ENCODE results near the gene FUZ. TPM values are rescaled to one million over a fixed set of nuclear protein-coding genes. Genes with fewer than 3 reads are reported as not detected.
A peak's percentile ranks its signal among the peaks of the same experiment; 100 is the strongest.

The FUZ gene
- total and polyA plus RNA-seq, 2 of the 8 experiments (the other 6 are each of a cell fraction or from before 2014, with no cell fraction given) = 28.4 to 33.9 TPM

- no peak overlapping the region for H2BK120ac ChIP-seq (replicated peaks; ENCODE audit: low read depth, low read length)
- POLR2A ChIA-PET (ENCODE audit: partially characterized antibody) = interaction anchor here (1.1 to 2.0 kb wide), 5 partner anchors 9 to 269 kb away, joined by 3 to 9 read pairs (median 3); partner anchors contain the start of genes AP2A1 and CPT1C
- TF ChIP-seq KDM1A (IDR thresholded peaks at IDR 0.05; ENCODE audit: borderline replicate concordance, low read length) = no peak
- TF ChIP-seq CTCF (IDR thresholded peaks at IDR 0.05; ENCODE audit: control extremely low read depth in 1 of 3, insufficient read depth in 1 of 3, low read depth in 1 of 3, low read length in 3 of 3) = no peak
- no peak for TF ChIP-seq CBX8 (IDR thresholded peaks at IDR 0.05; ENCODE audit: borderline replicate concordance, low read depth, low read length)
- no peak for TF ChIP-seq POLR2AphosphoS5 (IDR thresholded peaks at IDR 0.05; ENCODE audit: low read depth, low read length)
- no peak for TF ChIP-seq CEBPB (IDR thresholded peaks at IDR 0.05; ENCODE audit: low read depth, low read length)
- no peak for TF ChIP-seq EGR1 (IDR thresholded peaks at IDR 0.05; ENCODE audit: borderline replicate concordance, low read depth, low read length)
- TF ChIP-seq ATF2 (IDR thresholded peaks at IDR 0.05; ENCODE audit: low read length) = no peak
- TF ChIP-seq BCL11A (IDR thresholded peaks at IDR 0.05; ENCODE audit: low read depth in 2 of 2, low read length in 2 of 2) = no peak
- no peak for TF ChIP-seq TEAD4 (IDR thresholded peaks at IDR 0.05; ENCODE audit: low read depth, low read length)
Measured at GRCh38 chr19:49758292-49758691, 54.8 kb downstream of the FUZ start.

More at GRCh38 chr19:49758292-49758691, 54.8 kb downstream of the FUZ start:
- Histone ChIP-seq H3K56ac (replicated peaks; ENCODE audit: insufficient read length, low read depth, low read length) (no peak overlapping the region), H3K36me3 (ENCODE audit: control insufficient read depth in 2 of 4, insufficient read depth in 4 of 4, low read length in 3 of 4) (no peaks in the 10 kb centered on the region), H3K23ac (ENCODE audit: insufficient read length) (no peak overlapping the region), H4K5ac (ENCODE audit: insufficient read length, low read depth, low read length) (no peak overlapping the region), H2AFZ (ENCODE audit: low read length) (0 out of 2 replicates have a peak overlapping the region, but pooled peaks have one; percentile 42), H2BK5ac (ENCODE audit: low read depth, low read length) (no peak overlapping the region), H3K27me3 (replicated peaks in 1 of 4; ENCODE audit: control insufficient read depth in 3 of 4, extremely low read depth in 1 of 4, insufficient read depth in 3 of 4, low read length in 3 of 4) (no peaks in the 10 kb centered on the region), H4K91ac (replicated peaks; ENCODE audit: insufficient read length, low read length) (no peak overlapping the region), H3K4me3 (ENCODE audit: extremely low read depth in 1 of 4, insufficient read depth in 2 of 4, low read depth in 3 of 4, low read length in 4 of 4) (no peak overlapping the region), H3K4me2 (ENCODE audit: insufficient read depth in 1 of 2, low read depth in 2 of 2, low read length in 2 of 2) (no peak overlapping the region), H3K4me1 (replicated peaks in 1 of 4; ENCODE audit: control insufficient read depth in 3 of 4, insufficient read depth in 4 of 4, low read length in 3 of 4) (peaks cover 0 to 6% (median 3%) of the 10 kb centered on the region in 4 experiments; a peak in 3 of 7 replicates), H4K8ac (ENCODE audit: extremely low read depth, insufficient read depth, low read length) (peak overlapping the region; percentile 41; the same call in 1 of the 2 replicates), H3K79me1 (ENCODE audit: low read depth, low read length) (no peaks in the 10 kb centered on the region), H2BK15ac (ENCODE audit: low read length) (peak overlapping the region; percentile 81; the same call in 1 of the 2 replicates), H3K14ac (ENCODE audit: insufficient read length) (no peak overlapping the region), H3K18ac (ENCODE audit: extremely low read depth, low read length) (no peak overlapping the region), H3K79me2 (ENCODE audit: control insufficient read depth in 1 of 2, insufficient read depth in 2 of 2, low read length in 2 of 2) (no peaks in the 10 kb centered on the region), H3K23me2 (ENCODE audit: low read depth, low read length) (peaks cover 2% of the 10 kb centered on the region; the same call in 1 of the 2 replicates), H3K4ac (replicated peaks; ENCODE audit: insufficient read length, low read depth, low read length) (no peak overlapping the region), H3K9ac (replicated peaks in 1 of 4; ENCODE audit: extremely low read depth in 1 of 4, low read depth in 3 of 4, low read length in 3 of 4) (no peak overlapping the region; a peak in 1 of 7 replicates), H2BK12ac (ENCODE audit: low read depth, low read length) (no peak overlapping the region), H2BK20ac (ENCODE audit: low read length) (no peak overlapping the region), H3K9me3 (ENCODE audit: insufficient read depth in 2 of 2, low read depth in 1 of 2, low read length in 1 of 2) (peaks cover 0 to 4% of the 10 kb centered on the region in 2 experiments; a peak in 2 of 4 replicates), H4K20me1 (replicated peaks in 1 of 2; ENCODE audit: control insufficient read depth in 1 of 2, insufficient read depth in 2 of 2, low read length in 2 of 2) (no peaks in the 10 kb centered on the region), H3K27ac (ENCODE audit: low read depth, low read length) (no peak overlapping the region), H2AK5ac (ENCODE audit: low read depth, low read length) (no peak overlapping the region)
- 65% methylated on average over 7 of the region's 7 CpGs; no CpG with 5 or more reads in 1 of the 2 experiments for WGBS, 2 experiments (ENCODE audit: extremely low coverage in 1 of 2, insufficient coverage in 1 of 2, insufficient read length in 1 of 2, insufficient replicate concordance in 2 of 2, low coverage in 1 of 2, low lambda C conversion rate in 2 of 2, missing lambda C conversion rate in 1 of 2)
- CTCF ChIA-PET (ENCODE audit: partially characterized antibody) = interaction anchor here (0.9 to 4.4 kb wide), 7 partner anchors 8 to 53 kb away, joined by 3 to 27 read pairs (median 4); no protein-coding TSS in a partner anchor
- FAIRE-seq (no peak), DNase-seq (ENCODE audit: low read depth in 1 of 2, low spot score in 2 of 2) (no peak)

Measured in H1 (cell line).